ENCODE results near the gene PALM.

GRCh38 chr19:676007-676338, 32.8 kb upstream of the PALM start:
- TF ChIP-seq CTCF (IDR thresholded peaks at IDR 0.05) = no peak
- TF ChIP-seq EP300 (IDR thresholded peaks at IDR 0.05) = no peak
